ENCODE measurements around the gene LMOD2.

DNA sequence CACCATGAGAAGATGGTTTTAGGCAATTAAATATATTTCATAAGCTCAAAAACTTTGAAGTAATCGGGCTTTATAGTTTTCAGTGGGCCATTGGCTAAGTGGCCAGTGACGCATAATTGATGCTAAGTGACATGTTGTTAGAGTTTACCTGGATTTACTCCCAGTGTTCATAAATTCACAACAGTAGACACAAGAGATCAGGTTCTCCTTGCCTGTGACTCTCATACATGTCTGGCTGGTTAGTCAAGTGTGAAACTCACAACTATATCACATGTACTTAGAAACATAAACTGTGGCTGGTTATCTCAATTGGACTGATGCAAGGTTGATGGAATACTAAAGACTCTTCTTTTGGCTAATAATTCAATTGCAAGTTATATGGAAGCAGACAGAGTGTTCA is 27.8 kb upstream of the LMOD2 start:
- TF ChIP-seq CTCF (IDR thresholded peaks at IDR 0.05) (no peak), POLR2A (IDR thresholded peaks at IDR 0.05) (no peak)

All from Peyer's patch (tissue), 4 donors.